HTERT RPE-1 (cell line): ENCODE results near the gene DCLRE1B.

Experiments
- in situ Hi-C: fragments of 300-500 bp; cut with MboI; formaldehyde crosslinking; loops from 4 replicates; pipeline ENCODE4 v1.14.3; 2020; ENCODE audit warnings: low sequenced_read_pairs

DCLRE1B gene

DNA sequence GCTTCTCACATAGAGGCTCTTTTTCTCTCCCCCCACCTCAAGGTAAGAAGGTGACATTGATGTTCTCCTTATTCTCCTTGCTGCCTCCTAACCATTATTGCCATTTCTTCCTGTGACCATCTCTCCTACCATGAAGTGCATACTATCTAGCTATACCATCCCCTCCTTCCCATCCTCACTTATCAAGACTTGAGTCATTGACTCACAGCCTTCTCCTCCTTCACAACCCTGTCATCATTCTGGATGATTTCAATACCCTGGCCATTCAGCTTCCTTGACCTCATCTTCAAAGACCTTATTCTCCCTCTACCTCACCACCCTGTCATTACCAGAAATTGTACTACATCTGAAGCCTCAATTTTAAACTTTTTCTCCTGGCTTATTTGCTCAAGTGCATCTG lies 13.1 kb downstream of the DCLRE1B start:
- in situ Hi-C loops, result no loop called here

DNA sequence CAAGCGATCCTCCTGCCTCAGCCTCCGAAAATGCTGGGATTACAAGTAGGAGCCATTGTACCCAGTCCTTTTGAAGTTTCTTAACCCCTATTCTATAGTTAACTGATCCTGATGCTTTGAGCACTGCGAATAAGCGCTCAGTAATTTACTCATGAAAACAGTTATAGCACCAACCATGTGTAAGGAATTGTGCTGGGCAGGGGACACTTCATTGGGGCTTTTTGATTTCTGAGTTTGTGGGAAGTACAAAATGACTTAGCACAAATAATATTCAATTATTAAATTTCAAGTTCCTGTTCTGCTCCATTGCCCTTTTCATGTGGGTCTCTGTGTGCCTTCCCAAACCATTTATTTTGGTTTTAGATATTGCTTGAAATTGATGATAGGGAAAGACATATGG lies 17.8 kb downstream of the DCLRE1B start:
- in situ Hi-C loops, result no loop called here

DNA sequence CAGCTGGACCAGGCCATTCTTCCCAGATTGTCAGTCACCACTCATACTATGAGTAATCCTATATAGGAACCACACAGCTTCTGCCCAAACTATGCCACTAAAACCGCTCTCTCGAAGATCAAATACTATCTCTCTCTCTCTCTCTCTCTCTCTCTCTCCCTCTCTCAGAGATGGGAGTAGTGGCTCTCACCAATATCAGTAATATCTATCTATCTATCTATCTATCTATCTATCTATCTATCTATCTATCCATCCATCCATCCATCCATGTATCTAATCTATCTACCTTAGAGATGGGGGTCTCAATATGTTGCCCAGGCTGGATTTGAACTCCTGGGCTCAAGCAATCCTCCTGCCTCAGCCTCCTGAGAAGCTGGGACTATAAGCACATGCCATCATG lies 19.3 kb downstream of the DCLRE1B start:
- in situ Hi-C loops, result no loop called here

DNA sequence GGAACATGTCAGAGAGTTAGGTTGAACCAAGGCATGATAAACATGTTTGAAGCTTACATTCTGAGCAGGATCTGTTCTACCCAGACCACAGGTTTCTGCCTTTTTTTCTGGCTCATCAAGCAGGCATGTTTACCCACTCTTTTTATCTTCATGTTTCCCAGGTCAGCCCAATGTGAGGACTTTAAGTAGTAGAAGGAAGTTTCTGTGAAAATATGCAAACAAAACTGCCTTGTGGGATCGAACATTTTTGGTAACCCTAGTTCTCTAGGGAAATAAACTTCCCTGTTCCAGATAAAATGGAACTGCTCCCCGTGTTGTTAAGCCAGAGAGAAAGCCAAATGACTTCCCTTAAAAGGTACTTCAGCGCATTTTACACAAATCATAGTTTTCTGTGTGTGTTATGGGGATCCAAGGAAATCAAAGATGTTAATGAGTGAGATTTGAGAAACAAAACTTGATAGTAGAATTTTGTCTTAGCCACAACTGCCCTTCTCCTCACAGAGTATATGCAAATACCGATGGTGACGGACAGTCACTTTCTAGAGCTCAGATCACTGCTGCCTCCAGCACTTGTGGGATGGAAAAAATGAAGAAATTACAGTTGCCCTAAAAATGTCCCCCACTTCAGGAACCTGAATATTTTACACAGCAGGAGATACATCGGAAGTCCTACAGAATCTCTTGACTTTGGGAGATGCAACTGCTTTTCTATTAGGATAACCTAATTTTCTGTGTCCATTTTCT lies 23.2 kb downstream of the DCLRE1B start:
- in situ Hi-C loops, result no loop called here

DNA sequence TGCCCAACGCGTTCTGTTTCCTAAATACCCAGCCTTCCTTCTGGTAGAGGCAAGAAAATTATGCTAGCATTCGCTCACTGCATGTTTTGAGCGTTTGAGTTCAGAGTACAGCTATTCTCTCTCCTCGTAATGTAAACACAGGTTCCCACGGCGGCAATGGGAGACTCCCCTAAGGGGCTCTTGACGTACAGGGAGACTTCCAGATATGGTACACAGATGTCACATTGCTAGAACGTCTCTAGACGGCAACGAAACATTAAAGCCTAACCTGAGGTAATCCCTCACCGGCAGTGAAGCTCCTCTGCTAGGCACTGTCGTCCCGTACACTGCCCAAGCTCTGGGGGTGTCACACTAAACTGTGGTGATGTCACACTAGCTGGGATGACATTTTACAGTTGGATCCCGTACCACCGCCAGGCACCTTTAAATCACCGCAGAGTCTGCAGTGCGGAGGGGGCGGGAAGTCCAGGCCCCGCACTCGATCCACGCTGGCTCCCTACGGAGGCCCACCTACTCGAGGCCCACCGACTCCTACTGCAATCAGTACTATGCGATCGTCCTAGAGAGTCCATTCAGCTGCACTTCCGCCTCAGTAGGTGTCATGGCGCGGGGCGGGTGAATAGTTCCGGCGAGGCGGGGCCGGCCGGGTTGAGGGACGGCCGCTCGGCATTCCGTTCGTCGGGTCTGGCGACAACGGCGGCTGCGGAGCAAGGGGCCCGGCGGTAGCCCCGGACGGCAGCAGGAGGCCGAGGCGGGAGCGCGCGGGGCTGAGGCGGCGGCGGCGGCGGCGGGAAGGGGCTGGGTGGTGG lies 24.0 kb downstream of the DCLRE1B start, which contains the start of gene HIPK1:
HIPK1 (plus strand) TSS at position 384 of the 809 bp plus-strand sequence.
- in situ Hi-C loops, result no loop called here

DNA sequence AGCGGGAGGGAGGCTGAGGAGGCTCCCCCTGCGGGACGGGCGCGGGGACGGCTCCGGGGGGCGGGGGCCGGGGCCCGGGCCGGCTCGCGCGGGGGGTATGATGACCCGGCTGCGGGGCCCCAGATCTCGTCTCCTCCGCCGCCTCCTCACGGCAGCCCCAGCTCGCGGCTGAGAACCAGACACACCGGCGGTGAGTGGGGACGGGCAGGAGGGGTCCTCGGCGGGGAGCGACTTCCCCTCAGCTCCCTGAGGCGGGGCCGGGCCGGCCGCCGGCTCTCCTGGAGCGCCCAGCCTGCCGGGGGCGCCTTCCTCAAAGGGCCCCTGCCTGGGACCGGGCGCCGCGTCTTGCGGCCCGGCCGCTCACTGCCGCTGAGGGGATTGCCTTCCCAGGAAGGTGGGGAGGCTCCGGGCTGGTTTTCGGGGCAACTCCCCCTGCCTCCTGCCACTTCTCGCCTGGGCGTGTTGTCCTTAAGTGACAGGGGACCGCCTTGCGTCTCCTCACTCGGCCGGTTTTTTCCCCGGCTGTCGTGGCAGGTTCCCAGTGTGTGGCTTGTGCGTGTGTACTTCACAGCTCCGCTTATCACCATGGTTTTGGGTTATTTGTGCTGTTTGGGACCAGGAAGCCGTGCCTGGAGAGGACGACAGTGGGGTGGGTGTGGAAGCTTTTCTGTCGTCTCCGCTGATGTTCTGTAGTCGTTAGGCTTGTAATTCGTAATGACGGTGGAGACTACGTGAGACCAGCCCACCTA lies 24.8 kb downstream of the DCLRE1B start:
- in situ Hi-C loops, result no loop called here

DNA sequence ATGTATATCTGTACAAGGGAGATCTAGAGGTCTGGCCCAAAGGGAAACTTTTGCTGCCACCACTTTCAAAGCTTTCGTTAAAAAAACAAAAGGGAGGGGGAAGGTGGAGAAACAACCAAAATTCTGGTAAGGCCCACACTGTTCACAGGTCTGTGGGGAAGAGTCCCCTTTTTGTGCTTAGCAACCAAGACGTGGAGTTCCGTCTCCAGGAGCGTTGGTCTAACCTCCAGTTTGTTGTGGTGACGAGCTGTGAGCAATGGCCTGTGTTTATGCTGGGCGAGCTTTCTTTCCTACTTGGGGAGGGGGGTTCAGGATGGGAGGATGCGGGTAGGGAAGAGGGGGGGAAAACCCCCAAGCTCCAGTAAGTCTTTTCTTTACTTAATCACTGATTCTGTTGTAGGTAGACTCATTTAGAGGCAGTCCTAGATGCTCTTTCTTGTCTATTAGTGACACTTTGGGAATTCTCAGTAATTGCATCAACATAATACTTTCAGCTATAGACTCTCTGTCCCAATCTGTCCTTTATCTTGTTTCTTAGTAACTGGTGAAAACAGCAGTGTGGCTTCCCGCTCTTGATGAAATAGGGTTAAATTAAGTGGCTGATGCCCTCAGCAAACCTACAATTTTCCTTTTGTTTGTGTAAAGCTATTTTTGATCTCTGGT lies 25.5 kb downstream of the DCLRE1B start:
- in situ Hi-C loops, result no loop called here

DNA sequence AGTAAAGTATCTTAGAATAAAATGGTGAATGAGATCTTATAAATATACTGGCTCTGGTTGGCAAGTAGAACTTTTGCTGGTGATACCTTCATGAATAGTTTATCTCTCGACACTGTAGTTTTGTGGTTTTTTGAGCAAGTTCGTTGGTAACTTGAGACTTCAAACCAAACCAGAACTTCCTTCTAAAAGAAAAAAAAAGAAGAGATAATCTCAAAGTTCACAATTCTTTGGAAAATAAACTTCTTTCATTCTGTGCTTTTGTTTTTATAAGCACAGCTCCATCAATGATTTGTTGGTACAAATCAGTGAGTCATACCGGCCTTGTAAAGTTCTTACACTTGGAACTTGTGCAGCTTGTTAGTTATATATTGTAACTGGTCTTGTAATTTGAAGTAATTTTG lies 26.3 kb downstream of the DCLRE1B start:
- in situ Hi-C loops, result no loop called here

DNA sequence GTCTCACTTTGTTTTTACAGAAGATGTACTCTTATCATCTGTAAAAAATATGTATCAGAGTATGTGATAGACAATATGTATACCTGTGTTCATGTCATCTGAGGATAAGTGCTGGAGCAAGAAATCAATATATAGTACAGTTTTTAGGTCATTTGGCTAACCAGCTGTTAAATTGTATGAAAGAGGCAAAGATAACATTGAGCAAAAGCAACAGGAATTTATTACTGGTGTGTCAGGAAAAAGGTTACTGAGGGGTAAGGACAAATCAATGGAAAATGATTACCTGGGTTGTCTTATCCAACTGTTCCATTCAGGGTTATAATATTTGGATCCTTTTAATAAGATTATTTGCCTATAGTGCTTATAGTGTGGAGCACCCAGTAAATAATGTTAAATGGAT lies 28.9 kb downstream of the DCLRE1B start:
- in situ Hi-C loops, result no loop called here

DNA sequence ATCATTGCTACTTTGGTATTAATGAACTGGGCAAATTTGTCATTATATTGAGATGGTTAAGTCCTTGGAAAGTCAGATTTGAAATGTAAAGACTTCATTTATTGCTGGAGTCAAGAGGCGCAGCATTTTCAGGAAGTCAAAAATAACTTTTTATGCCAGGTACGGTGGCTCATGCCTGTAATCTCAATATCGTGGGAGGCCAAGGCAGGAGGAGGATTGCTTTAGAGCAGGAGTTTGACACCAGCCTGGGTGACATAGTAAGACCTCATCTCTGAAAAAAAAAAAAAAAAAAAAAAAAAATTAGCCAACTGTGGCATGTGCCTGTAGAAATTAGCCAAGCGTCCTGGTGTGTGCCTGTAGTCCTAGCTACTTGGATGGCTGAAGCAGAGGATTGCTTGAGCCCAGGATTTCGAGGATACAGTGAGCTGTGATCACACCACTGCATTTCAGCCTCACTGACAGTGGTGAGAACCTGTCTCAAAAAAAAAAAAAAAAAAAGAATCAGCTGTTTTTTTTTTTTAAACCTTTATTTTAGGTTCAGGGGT lies 29.5 kb downstream of the DCLRE1B start:
- in situ Hi-C loops, result no loop called here

DNA sequence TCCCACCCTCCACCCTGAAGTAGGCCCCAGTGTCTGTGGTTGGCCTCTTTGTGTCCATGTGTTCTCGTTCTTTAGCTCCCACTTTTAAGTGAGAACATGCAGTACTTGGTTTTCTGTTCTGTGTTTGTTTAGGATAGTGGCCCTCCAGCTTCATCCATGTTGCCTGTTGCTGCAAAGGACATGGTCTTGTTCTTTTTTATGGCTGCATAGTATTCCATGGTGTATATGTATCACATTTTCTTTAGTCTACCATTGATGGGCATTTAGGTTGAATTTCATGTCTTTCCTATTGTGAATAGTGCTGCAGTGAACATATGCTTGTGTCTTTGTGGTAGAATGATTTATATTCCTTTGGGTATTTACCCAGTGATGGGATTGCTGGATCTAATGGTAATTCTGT lies 30.1 kb downstream of the DCLRE1B start:
- in situ Hi-C loops, result no loop called here

DNA sequence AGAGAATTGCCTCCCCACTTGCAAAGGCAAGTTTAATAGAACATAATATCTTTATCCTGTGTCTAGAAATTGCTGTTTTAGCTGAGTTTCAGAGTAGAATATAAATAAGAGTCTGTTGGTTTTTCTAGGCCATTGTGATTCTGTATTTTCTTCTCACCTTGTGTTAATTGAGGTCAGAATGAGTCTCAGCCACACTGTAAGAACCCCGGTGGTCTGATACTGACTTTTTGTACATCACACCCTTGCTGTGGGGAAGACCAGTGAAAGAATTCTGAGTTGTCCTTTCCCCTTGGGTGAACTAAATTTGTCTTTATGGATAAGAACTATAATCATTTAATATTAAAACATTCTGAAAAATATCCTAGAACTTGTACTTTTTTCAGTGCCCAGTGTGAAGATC lies 30.8 kb downstream of the DCLRE1B start:
- in situ Hi-C loops, result no loop called here

DNA sequence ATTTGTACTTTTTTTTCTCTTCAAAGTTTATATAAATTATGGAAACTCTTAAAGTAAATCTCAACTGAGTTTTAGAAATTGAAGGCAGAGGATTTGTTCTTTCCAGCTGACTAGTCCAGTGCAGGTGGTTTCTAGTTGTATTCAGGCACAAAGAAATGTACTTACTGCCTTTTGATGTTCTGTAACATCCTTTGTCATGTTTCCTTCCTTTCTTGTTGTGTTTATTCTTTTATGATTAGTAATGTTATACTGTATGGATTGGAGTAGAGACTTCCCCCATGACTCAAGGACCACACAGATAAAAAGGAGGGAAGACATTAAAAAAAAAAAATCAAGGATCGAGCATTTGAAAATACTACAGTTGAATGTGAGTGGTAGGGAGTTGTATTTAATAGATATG lies 32.0 kb downstream of the DCLRE1B start:
- in situ Hi-C loops, result no loop called here

DNA sequence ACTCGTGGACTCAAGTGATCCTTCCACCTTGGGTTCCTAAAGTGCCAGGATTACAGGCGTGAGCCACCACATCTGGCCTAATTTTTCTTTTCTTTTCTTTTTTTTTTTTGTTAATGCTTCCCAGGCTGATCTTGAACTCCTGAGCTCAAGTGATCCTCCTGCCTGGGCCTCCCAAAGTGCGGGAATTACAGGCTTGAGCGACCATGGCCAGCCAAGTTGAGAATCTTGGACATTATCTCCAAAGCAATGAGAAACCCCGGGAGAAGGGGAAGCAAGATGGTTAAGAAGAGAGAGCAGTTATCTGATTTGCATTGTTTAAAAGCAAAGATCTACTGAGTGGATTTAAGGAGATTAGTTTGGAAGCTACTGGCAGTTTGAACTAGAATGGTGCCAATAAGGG lies 33.1 kb downstream of the DCLRE1B start:
- in situ Hi-C loops, result no loop called here

DNA sequence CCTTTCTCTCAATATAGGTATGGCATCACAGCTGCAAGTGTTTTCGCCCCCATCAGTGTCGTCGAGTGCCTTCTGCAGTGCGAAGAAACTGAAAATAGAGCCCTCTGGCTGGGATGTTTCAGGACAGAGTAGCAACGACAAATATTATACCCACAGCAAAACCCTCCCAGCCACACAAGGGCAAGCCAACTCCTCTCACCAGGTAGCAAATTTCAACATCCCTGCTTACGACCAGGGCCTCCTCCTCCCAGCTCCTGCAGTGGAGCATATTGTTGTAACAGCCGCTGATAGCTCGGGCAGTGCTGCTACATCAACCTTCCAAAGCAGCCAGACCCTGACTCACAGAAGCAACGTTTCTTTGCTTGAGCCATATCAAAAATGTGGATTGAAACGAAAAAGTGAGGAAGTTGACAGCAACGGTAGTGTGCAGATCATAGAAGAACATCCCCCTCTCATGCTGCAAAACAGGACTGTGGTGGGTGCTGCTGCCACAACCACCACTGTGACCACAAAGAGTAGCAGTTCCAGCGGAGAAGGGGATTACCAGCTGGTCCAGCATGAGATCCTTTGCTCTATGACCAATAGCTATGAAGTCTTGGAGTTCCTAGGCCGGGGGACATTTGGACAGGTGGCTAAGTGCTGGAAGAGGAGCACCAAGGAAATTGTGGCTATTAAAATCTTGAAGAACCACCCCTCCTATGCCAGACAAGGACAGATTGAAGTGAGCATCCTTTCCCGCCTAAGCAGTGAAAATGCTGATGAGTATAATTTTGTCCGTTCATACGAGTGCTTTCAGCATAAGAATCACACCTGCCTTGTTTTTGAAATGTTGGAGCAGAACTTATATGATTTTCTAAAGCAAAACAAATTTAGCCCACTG lies 35.5 kb downstream of the DCLRE1B start:
- in situ Hi-C loops, result no loop called here

DNA sequence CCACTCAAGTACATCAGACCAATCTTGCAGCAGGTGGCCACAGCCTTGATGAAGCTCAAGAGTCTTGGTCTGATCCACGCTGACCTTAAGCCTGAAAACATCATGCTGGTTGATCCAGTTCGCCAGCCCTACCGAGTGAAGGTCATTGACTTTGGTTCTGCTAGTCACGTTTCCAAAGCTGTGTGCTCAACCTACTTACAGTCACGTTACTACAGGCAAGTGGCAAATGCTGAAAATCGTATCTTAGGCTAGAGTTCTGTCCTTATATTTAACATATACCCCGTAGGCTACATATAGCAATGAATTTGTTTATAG lies 36.1 kb downstream of the DCLRE1B start:
- in situ Hi-C loops, result no loop called here

DNA sequence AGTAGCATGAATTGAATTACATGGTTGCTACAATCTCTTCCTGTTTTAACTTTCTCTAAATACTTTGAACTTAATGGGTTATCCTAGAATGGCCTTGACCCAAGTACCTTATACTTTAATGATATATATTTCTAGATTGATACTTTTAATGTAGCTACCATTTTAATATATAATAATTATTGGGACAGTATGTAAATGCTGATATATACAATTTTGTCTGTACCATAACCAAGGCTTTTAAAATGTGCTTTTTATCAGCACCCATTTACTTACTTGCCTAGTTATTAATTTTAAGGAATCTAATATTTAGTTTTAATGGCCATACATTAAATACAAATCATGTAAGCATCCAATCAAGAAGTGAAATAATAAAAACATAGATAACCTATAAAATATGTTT lies 37.4 kb downstream of the DCLRE1B start:
- in situ Hi-C loops, result no loop called here

DNA sequence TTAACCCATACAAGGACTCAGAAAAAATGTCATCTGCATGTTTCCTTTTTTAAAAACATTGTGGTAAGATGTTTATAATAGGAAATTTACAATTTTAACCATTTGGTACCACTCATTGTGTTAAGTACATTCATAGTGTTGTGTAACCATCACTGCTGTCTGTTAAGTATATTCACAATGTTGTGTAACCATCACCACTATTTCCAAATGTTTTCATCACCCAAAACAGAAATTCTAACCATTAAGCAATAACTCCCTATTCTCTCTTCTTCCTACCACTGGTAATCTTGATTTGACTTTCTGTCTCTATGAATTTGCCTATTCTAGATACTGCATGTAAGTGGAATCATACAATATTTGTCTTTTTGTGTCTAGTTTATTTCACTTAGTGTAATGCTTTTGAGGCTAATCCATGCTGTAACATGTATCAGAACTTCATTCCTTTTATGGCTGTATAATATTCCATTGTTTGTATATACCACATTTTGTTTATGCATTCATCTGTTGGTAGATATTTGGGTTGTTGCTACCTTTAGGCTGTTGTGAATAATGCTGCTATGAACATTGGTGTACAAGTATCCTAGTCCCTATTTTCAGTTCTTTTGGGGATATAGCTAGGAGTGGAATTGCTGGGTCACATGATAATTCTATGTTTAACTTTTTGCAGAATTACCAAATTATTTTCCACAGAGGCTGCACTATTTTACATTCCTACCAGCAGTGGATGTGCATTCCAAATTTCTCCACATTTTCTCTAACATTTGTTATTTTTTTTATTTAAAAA lies 38.1 kb downstream of the DCLRE1B start:
- in situ Hi-C loops, result no loop called here

DNA sequence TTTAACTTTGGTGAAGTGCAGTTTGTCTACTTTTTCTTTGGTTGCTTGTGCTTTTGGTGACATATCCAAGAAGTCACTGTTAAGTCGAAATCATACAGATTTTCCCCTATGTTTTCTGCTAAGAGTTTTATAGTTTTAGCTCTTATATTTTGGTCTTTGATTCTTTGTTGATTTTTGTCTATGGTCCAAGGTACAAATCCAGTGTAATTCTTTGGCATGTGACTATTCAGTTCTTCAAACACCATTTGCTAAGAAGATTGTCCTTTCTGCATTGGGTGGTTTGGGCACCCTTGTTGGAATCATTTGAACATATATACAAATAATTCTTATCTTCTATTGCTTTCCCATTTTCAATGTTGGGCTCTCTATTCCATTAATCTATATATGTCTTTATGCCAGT lies 40.2 kb downstream of the DCLRE1B start:
- in situ Hi-C loops, result no loop called here
